NCI-H82 treated with DMSO at 0.1 percent for 48 hours (cell line): ENCODE measurements around the gene TJP1.
"Not testable (repeated sequence)": the region's sequence is repeated elsewhere in the genome, so short reads cannot be mapped to it uniquely, and the experiment has no call there.

Experiments
- DNase-seq: peaks from one replicate; lab custom pipeline; 2025; ENCODE audit not compliant: unreplicated experiment; lab: John Stamatoyannopoulos, UW

TJP1 gene

DNA sequence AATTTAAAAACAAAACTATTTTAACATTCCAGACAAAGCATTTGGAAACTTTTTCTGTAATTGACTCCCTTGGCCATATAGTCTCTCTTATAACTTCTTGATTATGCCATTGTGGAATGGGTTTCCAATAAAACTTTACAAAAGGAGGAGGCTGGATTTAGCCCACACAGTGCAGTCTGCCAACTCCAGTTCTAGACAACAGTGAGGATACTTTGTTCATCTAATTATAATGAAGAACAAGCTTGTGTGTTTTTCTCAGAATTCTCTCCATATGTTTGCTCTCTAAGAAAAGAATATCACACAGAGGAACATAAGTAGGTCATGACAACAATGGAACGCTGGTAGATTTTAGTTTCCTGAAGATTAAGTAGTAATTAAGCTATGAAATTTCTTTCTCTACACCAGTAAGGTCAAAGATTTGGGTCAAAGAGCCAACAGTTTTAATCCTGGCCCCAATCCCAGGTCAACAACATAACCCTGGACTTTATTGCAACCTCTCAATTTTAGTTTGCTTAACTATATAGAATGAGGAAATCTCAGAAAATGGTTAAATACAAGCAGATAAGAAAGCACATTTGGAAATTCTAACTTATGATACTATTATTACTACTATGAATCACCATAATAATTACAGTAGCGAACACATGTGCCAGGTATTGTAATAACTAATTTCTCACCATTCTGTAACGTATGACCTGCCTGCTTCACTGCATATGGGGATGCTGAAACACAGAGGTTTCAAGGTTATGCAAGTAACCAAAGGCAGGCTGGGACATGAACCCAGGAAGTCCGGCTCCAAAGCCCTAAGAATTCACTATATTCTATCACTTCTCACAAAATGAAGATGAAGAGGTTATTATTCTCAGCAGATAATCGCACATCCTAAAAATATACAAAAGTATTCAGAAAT, 65.7 kb downstream of the TJP1 start:
- DNase-seq = no peak

DNA sequence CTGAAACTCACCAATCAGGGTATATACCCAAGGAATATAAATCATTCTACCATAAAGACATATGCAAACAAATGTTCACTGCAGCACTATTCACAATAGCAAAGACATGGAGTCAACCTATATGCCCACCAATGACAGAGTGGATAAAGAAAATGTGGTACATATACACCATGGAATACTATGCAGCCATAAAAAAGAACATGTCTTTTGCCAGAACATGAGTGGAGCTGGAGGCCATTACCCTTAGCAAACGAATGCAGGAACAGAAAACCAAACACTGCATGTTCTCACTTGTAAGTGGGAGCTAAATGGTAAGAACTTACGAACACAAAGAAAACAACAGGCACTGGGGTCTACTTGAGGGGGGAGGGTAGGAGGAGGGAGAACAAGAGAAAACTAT, 68.3 kb downstream of the TJP1 start:
- not testable (repeated sequence) for DNase-seq

DNA sequence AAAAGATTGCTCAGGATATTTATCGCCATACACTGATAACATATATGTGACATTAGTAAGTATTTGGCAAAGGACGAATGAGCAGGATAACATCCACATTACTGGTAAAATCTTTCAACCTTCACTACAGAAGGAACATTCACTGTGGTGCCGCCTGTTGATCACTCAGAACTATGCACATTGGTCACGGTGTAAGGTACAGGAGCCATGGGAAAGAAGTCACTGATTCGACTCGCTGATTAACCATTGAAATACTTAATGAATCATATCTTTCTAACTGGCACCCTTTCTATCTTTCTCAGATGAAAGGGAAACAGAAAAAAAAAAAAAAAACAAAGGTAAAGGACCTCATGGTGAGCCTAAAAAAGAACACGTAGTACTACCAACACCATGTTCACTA, 68.8 kb downstream of the TJP1 start:
- no peak for DNase-seq

- peak; percentile 7 for DNase-seq
These were observed 71.5 kb downstream of the TJP1 start for GRCh38 chr15:29750754-29751153.

- DNase-seq = no peak
These were observed 72.7 kb downstream of the TJP1 start for GRCh38 chr15:29749365-29750086.

- DNase-seq = no peak
These were observed 74.3 kb downstream of the TJP1 start for GRCh38 chr15:29747837-29748417.

DNA sequence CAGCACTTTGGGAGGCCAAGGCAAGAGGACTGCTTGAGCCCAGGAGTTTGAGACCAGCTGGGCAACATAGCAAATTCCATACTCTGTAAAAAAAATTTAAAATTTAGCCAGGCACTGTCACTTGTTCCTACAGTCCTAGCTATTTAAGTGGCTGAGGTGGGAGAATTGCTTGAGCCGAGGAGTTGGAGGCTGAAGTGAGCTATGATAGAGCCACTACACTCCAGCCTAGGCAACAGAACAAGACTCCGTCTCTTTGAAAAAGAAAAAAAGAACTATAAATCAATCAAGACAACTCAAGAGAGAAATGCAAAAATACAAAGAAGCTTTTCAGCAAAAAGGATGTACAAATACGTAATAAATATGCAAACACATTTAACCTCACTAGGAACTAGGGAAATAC, 78.8 kb downstream of the TJP1 start:
- DNase-seq = no peak

DNA sequence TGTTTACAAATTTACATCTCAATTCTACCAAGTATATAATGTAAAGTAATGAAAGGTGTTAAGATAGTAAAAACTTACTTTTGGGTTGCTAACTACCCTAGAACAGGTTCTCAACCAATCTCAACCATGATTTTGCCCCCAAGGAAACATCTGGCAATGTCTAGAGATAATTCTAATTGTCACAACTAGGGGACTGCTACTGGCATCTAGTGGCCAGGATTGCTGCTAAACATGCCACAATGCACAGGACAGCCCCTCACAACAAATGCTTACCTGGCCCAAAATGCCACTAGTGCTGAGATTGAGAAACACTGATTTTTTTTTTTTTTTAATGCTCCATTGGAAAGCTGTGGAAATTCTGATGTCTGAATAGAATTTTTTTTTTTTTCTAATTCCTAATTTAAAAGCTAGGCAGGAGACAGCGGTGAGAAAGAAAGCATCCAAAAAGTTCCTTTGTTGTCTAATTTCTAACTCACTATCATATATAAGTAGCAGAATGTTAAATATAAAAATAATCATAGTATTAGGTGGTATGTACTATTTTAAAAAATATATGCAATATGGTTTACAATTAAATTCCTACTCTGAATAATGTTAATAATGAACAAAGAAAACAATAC, 81.5 kb downstream of the TJP1 start:
- DNase-seq = peak; percentile 9

DNA sequence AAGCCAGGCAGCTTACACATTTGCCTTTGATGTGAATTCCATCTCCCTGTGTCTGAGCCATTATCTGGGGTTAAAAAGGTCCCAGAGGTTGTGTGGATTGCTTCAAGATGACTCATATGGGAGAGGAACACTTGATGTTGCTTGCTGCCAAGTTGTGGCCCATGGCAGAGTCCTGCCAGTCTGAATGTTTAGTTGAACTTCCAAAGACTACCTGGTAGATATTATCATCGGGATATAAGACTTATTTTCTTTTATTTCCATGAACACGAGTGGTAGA, 85.6 kb downstream of the TJP1 start:
- DNase-seq = no peak

GRCh38 chr15:29736012-29736743, 86.1 kb downstream of the TJP1 start:
- no peak for DNase-seq

DNA sequence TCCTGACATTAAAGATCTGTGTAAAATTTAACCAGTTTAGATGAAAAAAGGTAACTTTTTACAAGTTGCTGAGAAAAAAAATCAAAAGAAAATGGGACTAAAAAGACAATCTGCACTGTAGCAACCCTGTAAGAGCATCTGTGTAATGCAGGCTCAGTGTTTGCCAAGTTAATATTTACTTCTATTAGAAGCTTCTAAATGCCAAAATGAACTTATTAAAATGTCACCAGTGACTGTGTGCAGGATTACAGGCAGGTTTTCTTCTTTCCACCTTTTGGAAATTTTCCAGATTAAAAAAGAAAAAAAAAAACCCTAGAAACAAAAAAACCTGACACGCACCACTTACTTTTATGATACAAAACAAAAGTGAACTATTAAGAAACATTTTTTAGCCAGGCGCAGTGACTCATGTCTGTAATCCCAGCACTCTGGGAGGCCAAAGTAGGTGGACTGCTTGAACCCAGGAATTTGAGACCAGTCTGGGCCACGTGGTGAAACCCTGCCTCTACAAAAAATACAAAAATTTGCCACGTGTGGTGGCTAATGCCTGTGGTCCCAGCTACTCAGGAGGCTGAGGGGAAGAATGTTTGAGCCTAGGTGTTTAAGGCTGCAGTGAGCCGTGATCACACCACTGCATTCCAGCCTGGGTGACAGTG, 87.2 kb downstream of the TJP1 start:
- no peak for DNase-seq

DNA sequence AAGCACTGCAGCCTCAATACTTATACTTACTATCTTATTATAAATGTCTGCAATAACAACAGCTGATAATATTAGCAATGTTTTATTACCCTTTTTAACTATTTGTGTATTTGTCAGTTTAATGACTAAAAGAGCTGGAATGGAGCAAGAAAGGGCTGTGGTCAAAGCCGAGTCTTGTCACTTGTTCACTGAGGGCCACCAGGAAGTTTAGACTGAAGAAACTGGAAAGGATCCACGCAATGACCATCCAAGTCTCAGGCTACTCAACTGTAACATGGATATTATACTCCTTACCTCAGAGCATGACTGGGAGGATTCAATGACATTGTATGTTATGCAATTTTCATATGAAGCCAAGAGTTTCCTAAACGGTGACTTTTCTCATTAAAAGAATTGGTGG, 90.4 kb downstream of the TJP1 start:
- DNase-seq = no peak

DNA sequence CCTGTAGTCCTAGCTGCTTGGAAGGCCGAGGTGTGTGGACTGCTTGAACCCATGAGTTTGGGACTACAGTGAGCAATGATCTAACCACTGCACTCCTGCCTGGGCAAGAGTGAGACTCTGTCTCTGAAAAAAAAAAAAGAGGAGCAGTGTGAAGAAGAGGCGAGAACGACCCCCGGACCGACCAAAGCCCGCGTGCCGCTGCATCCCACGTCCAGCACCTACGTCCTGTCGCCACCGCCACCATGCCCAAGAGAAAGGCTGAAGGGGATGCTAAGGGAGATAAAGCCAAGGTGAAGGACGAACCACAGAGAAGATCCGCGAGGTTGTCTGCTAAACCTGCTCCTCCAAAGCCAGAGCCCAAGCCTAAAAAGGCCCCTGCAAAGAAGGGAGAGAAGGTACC, 91.8 kb downstream of the TJP1 start:
- DNase-seq = not testable (repeated sequence)

- DNase-seq = no peak
These were observed 93.8 kb downstream of the TJP1 start for GRCh38 chr15:29728418-29728817.

GRCh38 chr15:29727871-29728270, 94.4 kb downstream of the TJP1 start:
- no peak for DNase-seq

- DNase-seq = no peak
These were observed 95.7 kb downstream of the TJP1 start for GRCh38 chr15:29726553-29726952.

DNA sequence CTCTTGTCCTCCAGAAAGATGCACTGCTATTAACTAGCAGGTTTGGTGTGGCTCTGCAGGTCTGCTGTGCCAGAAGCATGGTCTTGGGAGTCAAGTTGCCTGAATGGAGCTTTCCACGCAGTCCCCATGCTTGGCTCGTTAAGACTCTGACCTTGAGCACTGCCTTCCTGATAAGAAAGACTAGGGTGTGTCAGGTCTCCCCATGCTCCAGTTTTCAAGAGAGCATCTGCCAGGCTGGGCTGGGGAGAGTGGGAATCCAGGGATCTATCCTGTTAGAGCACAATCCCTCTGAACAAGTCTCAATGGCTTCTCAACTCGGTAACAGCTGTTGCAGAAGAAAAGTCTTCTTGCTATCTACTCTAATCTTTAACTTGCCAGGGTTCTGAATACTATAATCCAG, 98.2 kb downstream of the TJP1 start:
- DNase-seq = peak; percentile 84

DNA sequence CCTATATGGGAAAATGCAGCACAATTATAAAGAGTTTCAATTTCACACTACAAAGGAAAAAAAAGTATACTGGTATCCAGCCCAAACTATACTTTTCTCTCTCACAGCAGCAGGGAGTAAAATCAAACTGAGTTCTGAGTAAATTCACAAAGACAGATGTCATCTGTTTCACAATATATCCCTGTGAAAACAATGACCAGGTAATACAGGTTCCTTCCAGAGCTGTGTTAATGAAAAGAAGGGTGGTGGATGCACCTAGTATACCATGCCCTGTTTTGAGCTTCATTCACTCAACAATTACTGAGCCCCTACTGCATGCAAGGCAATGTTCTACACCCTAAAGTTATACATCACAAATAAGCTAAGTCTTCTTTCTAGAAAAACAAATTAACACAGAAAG, 108.5 kb downstream of the TJP1 start:
- DNase-seq = no peak

GRCh38 chr15:29712149-29712885, 110.0 kb downstream of the TJP1 start:
- no peak for DNase-seq

DNA sequence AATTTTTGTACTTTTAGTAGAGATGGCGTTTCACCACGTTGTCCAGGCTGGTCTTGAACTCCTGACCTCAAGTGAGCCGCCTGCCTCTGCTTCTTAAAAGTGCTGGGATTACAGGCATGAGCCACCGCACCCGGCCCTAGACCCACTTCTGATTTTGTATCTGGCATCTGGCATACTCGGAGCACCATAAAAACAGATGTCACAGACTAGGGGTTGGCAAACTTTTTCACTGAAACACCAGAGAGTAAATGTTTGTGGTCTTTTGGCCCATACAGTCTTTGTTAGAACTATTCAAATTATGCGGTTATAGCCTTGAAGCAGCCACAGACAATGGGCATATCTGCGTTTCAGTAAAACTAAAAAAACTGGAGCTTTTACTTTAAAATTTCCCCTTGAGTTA, 110.7 kb downstream of the TJP1 start:
- DNase-seq = no peak
